Measurements from ENCODE around the gene CNGA3.

CNGA3 gene

DNA sequence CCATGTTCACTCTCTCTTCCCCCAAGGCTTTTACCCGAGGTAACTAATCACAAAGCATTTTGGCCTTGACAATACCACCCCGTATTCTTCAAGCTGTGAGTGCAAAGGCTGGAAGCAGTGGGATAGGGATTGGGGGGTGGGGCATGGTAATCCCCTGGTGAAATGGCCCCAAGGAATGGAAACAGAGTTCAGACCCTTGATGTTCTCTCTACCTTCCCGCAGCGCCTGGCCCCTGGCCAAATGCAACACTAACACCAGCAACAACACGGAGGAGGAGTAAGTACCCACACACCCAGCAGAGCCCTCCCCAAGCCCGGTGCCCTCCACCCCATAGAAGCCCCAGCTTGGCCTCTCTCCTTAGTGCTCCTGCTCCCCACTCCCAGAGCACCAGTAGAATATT, 36.9 kb downstream of the CNGA3 start:
- Histone ChIP-seq H3K27me3 (ENCODE audit: insufficient read depth, poor library complexity, severe bottlenecking) (peaks cover 5% of the 10 kb centered on the region), H3K4me3 (replicated peaks; ENCODE audit: insufficient read depth, low read length) (no peak overlapping the region), H3K27ac (replicated peaks) (no peak overlapping the region)
- DNase-seq (ENCODE audit: low read depth in 1 of 2, low spot score in 1 of 2) = no peak
- TF ChIP-seq, protein P1, sequence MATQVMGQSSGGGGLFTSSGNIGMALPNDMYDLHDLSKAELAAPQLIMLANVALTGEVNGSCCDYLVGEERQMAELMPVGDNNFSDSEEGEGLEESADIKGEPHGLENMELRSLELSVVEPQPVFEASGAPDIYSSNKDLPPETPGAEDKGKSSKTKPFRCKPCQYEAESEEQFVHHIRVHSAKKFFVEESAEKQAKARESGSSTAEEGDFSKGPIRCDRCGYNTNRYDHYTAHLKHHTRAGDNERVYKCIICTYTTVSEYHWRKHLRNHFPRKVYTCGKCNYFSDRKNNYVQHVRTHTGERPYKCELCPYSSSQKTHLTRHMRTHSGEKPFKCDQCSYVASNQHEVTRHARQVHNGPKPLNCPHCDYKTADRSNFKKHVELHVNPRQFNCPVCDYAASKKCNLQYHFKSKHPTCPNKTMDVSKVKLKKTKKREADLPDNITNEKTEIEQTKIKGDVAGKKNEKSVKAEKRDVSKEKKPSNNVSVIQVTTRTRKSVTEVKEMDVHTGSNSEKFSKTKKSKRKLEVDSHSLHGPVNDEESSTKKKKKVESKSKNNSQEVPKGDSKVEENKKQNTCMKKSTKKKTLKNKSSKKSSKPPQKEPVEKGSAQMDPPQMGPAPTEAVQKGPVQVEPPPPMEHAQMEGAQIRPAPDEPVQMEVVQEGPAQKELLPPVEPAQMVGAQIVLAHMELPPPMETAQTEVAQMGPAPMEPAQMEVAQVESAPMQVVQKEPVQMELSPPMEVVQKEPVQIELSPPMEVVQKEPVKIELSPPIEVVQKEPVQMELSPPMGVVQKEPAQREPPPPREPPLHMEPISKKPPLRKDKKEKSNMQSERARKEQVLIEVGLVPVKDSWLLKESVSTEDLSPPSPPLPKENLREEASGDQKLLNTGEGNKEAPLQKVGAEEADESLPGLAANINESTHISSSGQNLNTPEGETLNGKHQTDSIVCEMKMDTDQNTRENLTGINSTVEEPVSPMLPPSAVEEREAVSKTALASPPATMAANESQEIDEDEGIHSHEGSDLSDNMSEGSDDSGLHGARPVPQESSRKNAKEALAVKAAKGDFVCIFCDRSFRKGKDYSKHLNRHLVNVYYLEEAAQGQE (IDR thresholded peaks at IDR 0.05; ENCODE audit: insufficient replicate concordance, low read depth) = no peak
- TF ChIP-seq POLR2AphosphoS5 (IDR thresholded peaks at IDR 0.05; ENCODE audit: low read depth) (no peak), GABPA (IDR thresholded peaks at IDR 0.05; ENCODE audit: low read depth) (no peak), SPI1 (IDR thresholded peaks at IDR 0.05; ENCODE audit: borderline replicate concordance, low read depth) (no peak)
- TF ChIP-seq, protein P2, sequence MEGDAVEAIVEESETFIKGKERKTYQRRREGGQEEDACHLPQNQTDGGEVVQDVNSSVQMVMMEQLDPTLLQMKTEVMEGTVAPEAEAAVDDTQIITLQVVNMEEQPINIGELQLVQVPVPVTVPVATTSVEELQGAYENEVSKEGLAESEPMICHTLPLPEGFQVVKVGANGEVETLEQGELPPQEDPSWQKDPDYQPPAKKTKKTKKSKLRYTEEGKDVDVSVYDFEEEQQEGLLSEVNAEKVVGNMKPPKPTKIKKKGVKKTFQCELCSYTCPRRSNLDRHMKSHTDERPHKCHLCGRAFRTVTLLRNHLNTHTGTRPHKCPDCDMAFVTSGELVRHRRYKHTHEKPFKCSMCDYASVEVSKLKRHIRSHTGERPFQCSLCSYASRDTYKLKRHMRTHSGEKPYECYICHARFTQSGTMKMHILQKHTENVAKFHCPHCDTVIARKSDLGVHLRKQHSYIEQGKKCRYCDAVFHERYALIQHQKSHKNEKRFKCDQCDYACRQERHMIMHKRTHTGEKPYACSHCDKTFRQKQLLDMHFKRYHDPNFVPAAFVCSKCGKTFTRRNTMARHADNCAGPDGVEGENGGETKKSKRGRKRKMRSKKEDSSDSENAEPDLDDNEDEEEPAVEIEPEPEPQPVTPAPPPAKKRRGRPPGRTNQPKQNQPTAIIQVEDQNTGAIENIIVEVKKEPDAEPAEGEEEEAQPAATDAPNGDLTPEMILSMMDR (IDR thresholded peaks at IDR 0.05; ENCODE audit: insufficient read depth, low read length) = no peak

DNA sequence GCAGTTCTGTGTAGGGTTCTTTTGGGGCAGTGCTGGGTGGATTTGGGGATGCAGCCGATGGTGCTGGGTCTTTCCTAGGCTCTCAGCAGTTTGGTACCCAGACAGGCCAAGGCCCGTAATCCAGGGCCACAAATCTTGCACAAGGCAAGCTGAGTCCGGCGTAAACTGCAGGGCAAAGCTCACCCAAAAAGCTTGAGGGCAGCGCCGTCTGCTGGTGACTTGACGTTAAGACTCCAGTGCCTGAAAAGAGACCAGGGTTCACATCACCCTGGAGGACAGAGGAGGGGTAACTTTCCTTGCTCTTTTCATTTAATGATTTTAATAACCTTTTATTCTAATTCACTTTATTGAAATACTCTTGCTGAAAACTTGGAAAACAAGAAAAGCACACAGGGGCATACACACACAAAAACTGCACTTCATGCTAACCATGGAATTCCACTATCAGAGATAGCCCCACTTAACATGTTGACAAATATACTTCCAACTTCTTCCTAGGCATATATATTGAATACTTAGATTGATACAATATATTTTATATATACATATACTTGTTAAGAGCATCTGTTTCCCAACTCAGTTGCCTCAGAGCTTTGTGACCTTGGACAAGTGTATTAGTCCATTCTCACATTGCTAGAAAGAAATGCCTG, 38.9 kb downstream of the CNGA3 start:
- Histone ChIP-seq H3K27ac (replicated peaks) (no peak overlapping the region), H3K4me3 (replicated peaks; ENCODE audit: insufficient read depth, low read length) (no peak overlapping the region), H3K27me3 (ENCODE audit: insufficient read depth, poor library complexity, severe bottlenecking) (no peaks in the 10 kb centered on the region)
- no peak for TF ChIP-seq GABPA (IDR thresholded peaks at IDR 0.05; ENCODE audit: low read depth)
- TF ChIP-seq, protein P2 (IDR thresholded peaks at IDR 0.05; ENCODE audit: insufficient read depth, low read length) = peak; percentile 99
- no peak for TF ChIP-seq SPI1 (IDR thresholded peaks at IDR 0.05; ENCODE audit: borderline replicate concordance, low read depth)
- DNase-seq (ENCODE audit: low read depth in 1 of 2, low spot score in 1 of 2) = peak; percentile 67 to 80

DNA sequence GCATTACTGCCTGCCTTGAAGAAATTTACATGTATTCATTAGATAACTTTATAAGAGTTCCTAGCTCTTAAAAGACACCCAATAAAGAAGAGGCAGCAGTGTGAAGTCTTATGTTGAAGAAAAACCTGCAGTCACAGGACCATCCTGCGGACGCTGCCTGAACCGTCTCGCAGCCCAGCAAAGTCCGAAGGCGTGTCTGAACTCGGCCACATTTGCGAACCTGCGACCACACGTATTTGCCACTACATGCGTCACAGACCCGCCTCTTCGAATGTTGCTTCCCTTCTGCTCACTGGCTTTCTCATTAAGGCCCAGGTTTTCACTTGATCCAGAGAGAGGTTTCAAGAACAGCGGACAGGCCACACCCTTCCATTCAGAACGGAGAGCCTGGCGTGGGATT, 41.2 kb downstream of the CNGA3 start:
- TF ChIP-seq SPI1 (IDR thresholded peaks at IDR 0.05; ENCODE audit: borderline replicate concordance, low read depth) (no peak), GABPA (IDR thresholded peaks at IDR 0.05; ENCODE audit: low read depth) (no peak), POLR2AphosphoS5 (IDR thresholded peaks at IDR 0.05; ENCODE audit: low read depth) (no peak)
- TF ChIP-seq, protein P1 (IDR thresholded peaks at IDR 0.05; ENCODE audit: insufficient replicate concordance, low read depth) = no peak
- TF ChIP-seq, protein P2 (IDR thresholded peaks at IDR 0.05; ENCODE audit: insufficient read depth, low read length) = no peak
- no peak for DNase-seq (ENCODE audit: low read depth in 1 of 2, low spot score in 1 of 2)
- H3K27ac ChIP-seq (replicated peaks) = no peak overlapping the region
- no peaks in the 10 kb centered on the region for H3K27me3 ChIP-seq (ENCODE audit: insufficient read depth, poor library complexity, severe bottlenecking)
- H3K4me3 ChIP-seq (replicated peaks; ENCODE audit: insufficient read depth, low read length) = no peak overlapping the region

DNA sequence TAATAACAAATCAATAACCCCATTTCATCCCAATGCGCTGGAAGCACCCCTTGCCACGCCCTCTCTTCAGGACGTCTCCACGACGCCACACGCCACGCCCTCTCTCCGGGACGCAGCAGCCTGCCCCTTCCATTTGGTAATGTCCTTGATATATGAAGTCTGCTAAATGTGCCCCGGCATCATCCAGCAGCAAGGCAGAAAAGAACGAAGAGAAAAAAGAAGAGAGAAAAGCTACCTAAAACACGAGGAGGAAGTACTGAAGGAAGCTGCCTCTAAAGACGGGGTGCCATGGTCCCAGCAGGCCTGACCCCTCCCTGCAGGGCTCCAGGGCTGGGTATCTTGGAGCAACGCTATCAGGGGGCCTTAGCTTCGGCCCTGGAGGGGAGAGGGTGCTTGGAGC, 41.8 kb downstream of the CNGA3 start:
- TF ChIP-seq, protein P2 (IDR thresholded peaks at IDR 0.05; ENCODE audit: insufficient read depth, low read length) = no peak
- TF ChIP-seq, protein P1 (IDR thresholded peaks at IDR 0.05; ENCODE audit: insufficient replicate concordance, low read depth) = no peak
- TF ChIP-seq GABPA (IDR thresholded peaks at IDR 0.05; ENCODE audit: low read depth) (no peak), POLR2AphosphoS5 (IDR thresholded peaks at IDR 0.05; ENCODE audit: low read depth) (no peak), SPI1 (IDR thresholded peaks at IDR 0.05; ENCODE audit: borderline replicate concordance, low read depth) (no peak)
- no peaks in the 10 kb centered on the region for H3K27me3 ChIP-seq (ENCODE audit: insufficient read depth, poor library complexity, severe bottlenecking)
- no peak overlapping the region for H3K4me3 ChIP-seq (replicated peaks; ENCODE audit: insufficient read depth, low read length)
- H3K27ac ChIP-seq (replicated peaks) = no peak overlapping the region
- no peak for DNase-seq (ENCODE audit: low read depth in 1 of 2, low spot score in 1 of 2)

Measured in HL-60 (cell line).